GM12801 (cell line): ENCODE measurements around the gene YWHAQ.

Experiments
- CTCF ChIP-seq: IDR thresholded peaks from one replicate; pipeline ENCODE4 v1.5.1; 2011; ENCODE audit warnings: control low read depth; ENCODE audit not compliant: insufficient read length; ENCODE audit errors: extremely low read depth

The YWHAQ gene

GRCh38 chr2:9594366-9595054, 36.3 kb downstream of the YWHAQ start:
- TF ChIP-seq CTCF = no peak

GRCh38 chr2:9593925-9594324, 36.9 kb downstream of the YWHAQ start:
- no peak for TF ChIP-seq CTCF

GRCh38 chr2:9592699-9593098, 38.1 kb downstream of the YWHAQ start:
- TF ChIP-seq CTCF = no peak

- no peak for TF ChIP-seq CTCF
Measured at GRCh38 chr2:9590641-9591040, 40.2 kb downstream of the YWHAQ start.

- no peak for TF ChIP-seq CTCF
Measured at GRCh38 chr2:9586465-9586864, 44.3 kb downstream of the YWHAQ start.

- no peak for TF ChIP-seq CTCF
Measured at GRCh38 chr2:9585486-9585885, 45.3 kb downstream of the YWHAQ start.

- TF ChIP-seq CTCF = no peak
Measured at GRCh38 chr2:9582624-9583023, 48.2 kb downstream of the YWHAQ start.
